Adrenal gland (tissue), 12 donors: Measurements from ENCODE around the gene P3H3. TPM values are rescaled to one million over a fixed set of nuclear protein-coding genes. Genes with fewer than 3 reads are reported as not detected.

Experiments used
- DNase-seq, 7 donors: peaks; one replicate each; pipeline ENCODE4 v3.0.0-alpha.2; 2019 to 2020
- H3K27ac ChIP-seq, 5 donors: fragments of 200-600 bp; sonication (generic) in 4 of 5; 1 replicate in 3 of 5; 2 replicates in 2 of 5; pipeline versions ENCODE4 v1.5.1 to v1.8.0; 2016 to 2020; ENCODE audit warnings: mild to moderate bottlenecking in 1 of 5
- H3K27me3 ChIP-seq: fragments of 200-600 bp; 2 replicates; pipeline ENCODE4 v1.8.0; 2021
- H3K36me3 ChIP-seq, 2 donors: fragments of 200-600 bp; replicated peaks in 1 of 2; 1 replicate in 1 of 2; 2 replicates in 1 of 2; pipeline versions ENCODE4 v1.5.1 to v1.8.0; 2018 to 2022
- H3K4me1 ChIP-seq, 2 donors: fragments of 200-600 bp; replicated peaks in 1 of 2; 1 replicate in 1 of 2; 2 replicates in 1 of 2; pipeline versions ENCODE4 v1.5.1 to v1.8.0; 2018 to 2021
- H3K4me3 ChIP-seq, 4 donors: fragments of 200-600 bp; sonication (generic) in 3 of 4; one replicate each; pipeline ENCODE4 v1.5.1; 2016 to 2018
- H3K9me3 ChIP-seq, 3 donors: fragments of 200-600 bp; sonication (generic) in 1 of 3; replicated peaks in 1 of 3; 1 replicate in 2 of 3; 2 replicates in 1 of 3; pipeline versions ENCODE4 v1.5.1 to v1.8.0; 2016 to 2021
- POLR2A ChIP-seq, 2 donors: fragments of 450-650 bp; IDR thresholded peaks; one replicate each; pipeline ENCODE4 v1.6.1; 2017; ENCODE audit warnings: antibody characterized with exemption in 2 of 2, mild to moderate bottlenecking in 2 of 2, moderate library complexity in 1 of 2
- WGBS, 4 donors: extraction: QIAGEN DNeasy Blood & Tissue Kit in 2 of 4; methylation state at CpG; one replicate each; pipeline versions ENCODE4 v1.1.5 to v1.1.7; 2013 to 2017; 5-methylcytosine and 5-hydroxymethylcytosine counted together
- intact Hi-C, 2 donors: fragments of 100-400 bp; cut with DNase I; formaldehyde crosslinking; loops; one replicate each; pipeline versions ENCODE4 v1.14.1 to v1.15.0; 2022 to 2023
- polyA plus RNA-seq, 3 donors: library from polyadenylated mRNA; stranded (reverse); fragments of 200-250 nt in 2 of 3; fragments of 350-450 nt in 1 of 3; fragmentation: Illumina TruSeq in 1 of 3; extraction: RNeasy Lipid Tissue Mini Kit (QIAGEN cat#74804) in 1 of 3; gene quantifications; one replicate each; pipeline ENCODE4 v1.2.3, GENCODE V29; 2013 to 2014
- total RNA-seq, 9 donors: library from RNA; depleted of rRNA in 4 of 9; stranded (reverse); fragments of >200 nt in 4 of 9; fragments of 120-200 nt in 1 of 9; fragmentation: NEBNext Ultra II Directional in 1 of 9; extraction: Animal tissue kit (Norgen Biotek cat#: 25700) in 1 of 9; gene quantifications; one replicate each; pipeline versions ENCODE4 v1.1.0 to v1.2.4, GENCODE V29; 2013 to 2023
- TF ChIP-seq, protein P1 (sequence below), 6 experiments: fragments of 450-650 bp in 4 of 6; fragments of 200-600 bp in 2 of 6; sonication (generic) in 1 of 6; IDR thresholded peaks; 1 replicate in 5 of 6; 2 replicates in 1 of 6; pipeline versions ENCODE4 v1.5.1 to v1.8.0; 2016 to 2021; ENCODE audit warnings: antibody characterized with exemption in 6 of 6, mild to moderate bottlenecking in 2 of 6, moderate library complexity in 1 of 6
- donor health status: healthy with polysubstance abuse.
- donor health status: Bipolar disorder and iron deficiency.
- donor health status: DM: yes; HTN: yes; CAD: no.
- donor health status: DM: no; HTN: no; CAD: no.
- donor health status: DM: no; HTN: no; CAD: no.
- donor health status: DM: yes; HTN: yes; CAD: no.

The P3H3 gene
- total and polyA plus RNA-seq, 12 donors, result 2.6 to 58.1 (median 15.8) TPM

DNA sequence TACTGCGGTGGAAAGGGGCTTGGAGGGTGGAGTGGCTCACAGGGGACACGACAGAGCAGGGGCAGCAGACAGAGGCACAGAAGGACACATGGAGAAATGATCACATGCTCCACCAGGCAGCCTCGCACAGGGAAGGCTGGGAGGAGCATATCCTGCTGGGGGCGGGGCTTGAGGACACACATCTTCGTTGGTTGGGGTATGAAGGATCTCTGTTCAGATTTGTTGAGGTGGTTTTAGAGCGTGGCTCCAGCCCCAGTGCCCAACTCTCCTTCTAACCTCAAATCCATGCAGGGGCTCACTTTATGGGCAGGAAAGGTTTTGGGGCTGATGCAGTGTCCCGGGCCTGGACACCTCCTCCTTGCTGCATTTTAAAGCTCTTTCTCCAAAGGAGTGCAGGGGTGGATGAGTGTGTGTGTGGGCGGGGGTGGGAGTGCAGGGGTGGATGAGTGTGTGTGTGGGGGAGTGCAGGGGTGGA lies 733 bp upstream of the P3H3 start:
- peaks cover 0 to 7% of the 10 kb centered on the region in 2 donors for H3K4me1 ChIP-seq

DNA sequence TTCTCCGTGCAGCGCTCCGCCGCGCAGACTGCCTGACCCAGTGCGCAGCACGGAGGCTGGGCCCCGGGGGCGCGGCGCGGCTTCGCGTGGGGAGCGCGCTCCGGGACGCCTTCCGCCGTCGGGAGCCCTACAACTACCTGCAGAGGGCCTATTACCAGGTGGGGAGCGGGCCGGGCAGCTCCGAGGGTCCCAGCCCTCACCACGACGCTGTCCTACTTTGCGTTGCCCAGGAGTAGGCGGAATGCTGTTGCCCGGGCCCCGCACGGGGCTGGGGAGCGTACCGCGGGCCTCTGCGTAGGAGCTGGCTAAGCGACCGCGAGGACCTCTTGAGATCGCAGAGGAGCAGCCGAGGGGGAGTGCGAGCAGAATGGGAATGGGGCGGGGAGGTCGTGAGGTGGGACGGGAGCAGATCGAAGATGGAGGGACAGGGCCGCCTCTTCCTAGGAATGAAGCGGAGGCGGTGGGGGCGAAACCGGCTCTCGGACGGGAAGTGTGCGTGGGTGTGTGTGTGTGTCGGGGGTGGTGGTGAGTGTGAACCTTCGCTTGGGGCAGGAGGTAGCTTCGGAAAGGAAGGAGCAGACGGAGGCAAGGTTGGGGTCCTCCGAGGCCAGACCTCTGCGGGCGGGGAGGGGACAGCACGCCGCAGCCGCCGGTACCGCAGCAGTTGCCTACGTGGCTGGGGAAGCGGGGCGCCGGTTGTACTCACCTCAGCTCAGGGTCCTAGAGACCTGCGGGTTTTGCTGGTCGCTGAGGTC lies 751 bp downstream of the P3H3 start:
- H3K4me1 ChIP-seq, result peaks cover 3 to 18% of the 10 kb centered on the region in 2 donors
- H3K9me3 ChIP-seq, result no peaks in the 10 kb centered on the region
- WGBS, 4 donors, result 0 to 3% (median 1%) methylated on average over 31 to 71 of the region's 71 CpGs
- TF ChIP-seq, protein P1, sequence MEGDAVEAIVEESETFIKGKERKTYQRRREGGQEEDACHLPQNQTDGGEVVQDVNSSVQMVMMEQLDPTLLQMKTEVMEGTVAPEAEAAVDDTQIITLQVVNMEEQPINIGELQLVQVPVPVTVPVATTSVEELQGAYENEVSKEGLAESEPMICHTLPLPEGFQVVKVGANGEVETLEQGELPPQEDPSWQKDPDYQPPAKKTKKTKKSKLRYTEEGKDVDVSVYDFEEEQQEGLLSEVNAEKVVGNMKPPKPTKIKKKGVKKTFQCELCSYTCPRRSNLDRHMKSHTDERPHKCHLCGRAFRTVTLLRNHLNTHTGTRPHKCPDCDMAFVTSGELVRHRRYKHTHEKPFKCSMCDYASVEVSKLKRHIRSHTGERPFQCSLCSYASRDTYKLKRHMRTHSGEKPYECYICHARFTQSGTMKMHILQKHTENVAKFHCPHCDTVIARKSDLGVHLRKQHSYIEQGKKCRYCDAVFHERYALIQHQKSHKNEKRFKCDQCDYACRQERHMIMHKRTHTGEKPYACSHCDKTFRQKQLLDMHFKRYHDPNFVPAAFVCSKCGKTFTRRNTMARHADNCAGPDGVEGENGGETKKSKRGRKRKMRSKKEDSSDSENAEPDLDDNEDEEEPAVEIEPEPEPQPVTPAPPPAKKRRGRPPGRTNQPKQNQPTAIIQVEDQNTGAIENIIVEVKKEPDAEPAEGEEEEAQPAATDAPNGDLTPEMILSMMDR (IDR thresholded peaks at IDR 0.05), result no peak
- peak in 1 of 2 donors; percentile 26 for TF ChIP-seq POLR2A (IDR thresholded peaks at IDR 0.05)
- peaks cover 0 to 8% of the 10 kb centered on the region in 2 donors for H3K36me3 ChIP-seq
- H3K27me3 ChIP-seq, result no peaks in the 10 kb centered on the region
- intact Hi-C loops, result loop anchor here in 1 of 2 donors (10.0 kb wide), 1 partner anchor 84 kb away; no protein-coding TSS in a partner anchor
- peak overlapping the region in 2 of 4 donors; percentile 49 to 78 for H3K4me3 ChIP-seq
- peak in 2 of 7 donors; percentile 48 to 76 for DNase-seq
- H3K27ac ChIP-seq, result peak overlapping the region in 3 of 5 donors; percentile 16 to 82 (median 75)

More for the DNA sequence above, 733 bp upstream of the P3H3 start:
- H3K27ac ChIP-seq, result peak overlapping the region in 2 of 5 donors; percentile 47 to 75
- H3K4me3 ChIP-seq, result no peak overlapping the region
- H3K27me3 ChIP-seq, result peaks cover 4% of the 10 kb centered on the region
- no peak for TF ChIP-seq POLR2A (IDR thresholded peaks at IDR 0.05)
- TF ChIP-seq, protein P1 (IDR thresholded peaks at IDR 0.05), result no peak
- no peaks in the 10 kb centered on the region for H3K9me3 ChIP-seq
- intact Hi-C loops, result loop anchor here in 1 of 2 donors (10.0 kb wide), 1 partner anchor 83 kb away; no protein-coding TSS in a partner anchor
- WGBS, 4 donors, result 4 to 10% (median 5%) methylated on average over 6 to 8 of the region's 8 CpGs
- DNase-seq, result peak; percentile 82 to 94 (median 85)
- no peaks in the 10 kb centered on the region for H3K36me3 ChIP-seq

DNA sequence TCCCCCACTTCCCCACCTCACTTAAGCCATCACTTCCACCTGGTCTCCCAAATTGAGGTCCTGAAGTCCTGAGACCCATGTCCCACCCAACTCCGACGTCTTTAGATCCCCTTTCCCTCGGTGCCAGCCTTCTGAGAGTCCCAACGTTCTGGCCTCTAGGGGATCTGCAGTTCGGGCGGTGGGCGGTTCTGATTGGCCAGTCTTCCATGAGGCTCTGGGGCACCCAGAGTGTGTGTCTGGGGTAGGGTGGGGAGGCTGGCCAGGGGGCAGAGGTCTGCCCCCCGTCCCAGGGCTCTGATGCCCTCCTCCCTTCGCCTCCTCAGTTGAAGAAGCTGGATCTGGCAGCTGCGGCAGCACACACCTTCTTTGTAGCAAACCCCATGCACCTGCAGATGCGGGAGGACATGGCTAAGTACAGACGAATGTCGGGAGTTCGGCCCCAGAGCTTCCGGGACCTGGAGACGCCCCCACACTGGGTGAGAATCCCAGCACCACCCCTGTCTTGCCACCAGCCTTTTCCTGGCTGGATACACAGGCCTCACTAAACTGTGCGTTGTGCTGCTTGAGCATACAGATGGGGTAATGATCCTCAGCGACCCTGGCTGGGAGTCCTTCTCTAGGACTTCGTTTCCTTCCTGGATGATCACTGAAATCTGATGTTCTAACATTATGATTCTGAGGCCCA lies 1.5 kb downstream of the P3H3 start:
- TF ChIP-seq, protein P1 (IDR thresholded peaks at IDR 0.05), result no peak
- no peak for TF ChIP-seq POLR2A (IDR thresholded peaks at IDR 0.05)
- Histone ChIP-seq H3K9me3 (no peaks in the 10 kb centered on the region), H3K27ac (peak overlapping the region in 3 of 5 donors; percentile 16 to 82 (median 75)), H3K27me3 (no peaks in the 10 kb centered on the region), H3K4me1 (peaks cover 3 to 18% of the 10 kb centered on the region in 2 donors), H3K4me3 (peak overlapping the region in 2 of 4 donors; percentile 49 to 78), H3K36me3 (peaks cover 0 to 9% of the 10 kb centered on the region in 2 donors)
- 56 to 69% (median 64%) methylated on average over 12 to 19 of the region's 19 CpGs for WGBS, 4 donors
- intact Hi-C loops, result loop anchor here in 1 of 2 donors (10.0 kb wide), 1 partner anchor 85 kb away; no protein-coding TSS in a partner anchor
- peak in 1 of 7 donors; percentile 70 for DNase-seq
